GM18498 (cell line): ENCODE results near the gene TMCC3.
"Not testable (repeated sequence)": the region's sequence is repeated elsewhere in the genome, so short reads cannot be mapped to it uniquely, and the experiment has no call there.

ENCODE experiments used
- ATAC-seq: cut with Tn5 transposase; IDR thresholded peaks from one replicate; pipeline ENCODE4 v1.9.1; 2021; ENCODE audit warnings: mild to moderate bottlenecking, moderate library complexity; ENCODE audit not compliant: unreplicated experiment

The TMCC3 gene

GRCh38 chr12:94604366-94604698 lies 46.0 kb downstream of the TMCC3 start:
- ATAC-seq = no peak

- no peak for ATAC-seq
Observed at GRCh38 chr12:94603434-94604365, 46.7 kb downstream of the TMCC3 start.

GRCh38 chr12:94602024-94602423 lies 48.3 kb downstream of the TMCC3 start:
- no peak for ATAC-seq

GRCh38 chr12:94601307-94601706 lies 49.0 kb downstream of the TMCC3 start:
- not testable (repeated sequence) for ATAC-seq

GRCh38 chr12:94599189-94599588 lies 51.2 kb downstream of the TMCC3 start:
- no peak for ATAC-seq

- no peak for ATAC-seq
Observed at GRCh38 chr12:94597268-94597667, 53.1 kb downstream of the TMCC3 start.

GRCh38 chr12:94596596-94596995 lies 53.8 kb downstream of the TMCC3 start:
- no peak for ATAC-seq

- ATAC-seq = no peak
Observed at GRCh38 chr12:94595152-94595551, 55.2 kb downstream of the TMCC3 start.

- no peak for ATAC-seq
Observed at GRCh38 chr12:94594443-94594825, 55.9 kb downstream of the TMCC3 start.

GRCh38 chr12:94593822-94594442 lies 56.4 kb downstream of the TMCC3 start:
- ATAC-seq = no peak

- not testable (repeated sequence) for ATAC-seq
Observed at GRCh38 chr12:94592723-94593122, 57.6 kb downstream of the TMCC3 start.

- no peak for ATAC-seq
Observed at GRCh38 chr12:94592080-94592479, 58.3 kb downstream of the TMCC3 start.

- no peak for ATAC-seq
Observed at GRCh38 chr12:94590428-94590827, 59.9 kb downstream of the TMCC3 start.

GRCh38 chr12:94589591-94590001 lies 60.8 kb downstream of the TMCC3 start:
- no peak for ATAC-seq

GRCh38 chr12:94588346-94588745 lies 62.0 kb downstream of the TMCC3 start:
- no peak for ATAC-seq

- no peak for ATAC-seq
Observed at GRCh38 chr12:94587266-94588241, 62.8 kb downstream of the TMCC3 start.

- ATAC-seq = no peak
Observed at GRCh38 chr12:94586589-94587259, 63.6 kb downstream of the TMCC3 start.

- no peak for ATAC-seq
Observed at GRCh38 chr12:94585626-94586025, 64.7 kb downstream of the TMCC3 start.

GRCh38 chr12:94584377-94584776 lies 66.0 kb downstream of the TMCC3 start:
- no peak for ATAC-seq

- ATAC-seq = no peak
Observed at GRCh38 chr12:94582591-94582990, 67.8 kb downstream of the TMCC3 start.
